A549 (cell line): ENCODE measurements around the gene PRDM9.

Experiments
- EP300 ChIP-seq, 2 experiments: fragments of >200 bp; sonication (Bioruptor Twin); formaldehyde crosslinking; IDR thresholded peaks; 2 replicates in 1 of 2; 3 replicates in 1 of 2; pipeline ENCODE4 v1.6.1; 2016 to 2017
- HDAC2 ChIP-seq: fragments of 200-600 bp; sonication (generic); IDR thresholded peaks from 2 replicates; pipeline ENCODE4 v1.6.1; 2016
- HOXA7 ChIP-seq: fragments of 250-450 bp; sonication (Bioruptor Pico); IDR thresholded peaks from 2 replicates; pipeline ENCODE4 v1.5.0; 2020; ENCODE audit warnings: mild to moderate bottlenecking, moderate library complexity
- JUNB ChIP-seq: fragments of >200 bp; sonication (Bioruptor Twin); formaldehyde crosslinking; IDR thresholded peaks from 2 replicates; pipeline ENCODE4 v1.6.1; 2016
- POLR2A ChIP-seq: IDR thresholded peaks from 2 replicates; pipeline ENCODE4 v1.6.1; 2012; ENCODE audit warnings: mild to moderate bottlenecking, low read length
- RAD21 ChIP-seq, 2 experiments: fragments of >200 bp in 1 of 2; sonication (Bioruptor Twin) in 1 of 2; formaldehyde crosslinking in 1 of 2; IDR thresholded peaks in 1 of 2; conservative IDR thresholded peaks in 1 of 2; 2 replicates in 1 of 2; 3 replicates in 1 of 2; pipeline ENCODE4 v1.6.1; 2012 to 2018; ENCODE audit warnings: inconsistent platforms in 1 of 2
- RFX5 ChIP-seq: fragments of 450-650 bp; IDR thresholded peaks from 2 replicates; pipeline ENCODE4 v1.7.1; 2014; ENCODE audit warnings: antibody characterized with exemption, mild to moderate bottlenecking, moderate library complexity
- RNF2 ChIP-seq: fragments of 200-600 bp; sonication (generic); IDR thresholded peaks from 2 replicates; pipeline ENCODE4 v1.6.1; 2016; ENCODE audit warnings: low read depth, mild to moderate bottlenecking, antibody characterized with exemption, moderate library complexity, borderline replicate concordance
- TF ChIP-seq, protein P1 (sequence below): fragments of >200 bp; sonication (Bioruptor Twin); formaldehyde crosslinking; IDR thresholded peaks from 3 replicates; pipeline ENCODE4 v1.5.1; 2016
- TF ChIP-seq, protein P2 (sequence below): fragments of 450-650 bp; IDR thresholded peaks from 2 replicates; pipeline ENCODE4 v1.6.1; 2014; ENCODE audit warnings: antibody characterized with exemption
- TF ChIP-seq, protein P3 (sequence below): fragments of 150-350 bp; IDR thresholded peaks from 2 replicates; pipeline ENCODE4 v1.6.1; 2014; ENCODE audit warnings: low read depth, mild to moderate bottlenecking, low read length

DNA sequence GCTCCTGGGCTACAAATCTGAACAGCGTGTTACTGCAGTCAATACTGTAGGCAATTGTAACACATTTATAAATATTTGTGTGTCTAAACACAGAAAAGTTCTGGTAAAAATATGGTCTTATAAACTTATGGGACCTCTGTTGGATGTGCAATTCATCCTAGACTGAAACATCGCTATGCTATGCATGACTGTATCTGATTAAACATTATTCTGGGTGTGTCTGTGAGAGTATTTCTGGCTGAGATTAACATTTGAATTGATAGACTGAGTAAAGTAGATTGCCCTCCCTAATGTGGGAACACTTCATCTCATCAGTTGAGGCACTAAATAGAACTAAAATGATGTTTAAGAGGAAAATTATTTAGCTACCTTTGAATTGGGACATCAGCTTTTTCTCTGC, 24.3 kb upstream of the PRDM9 start:
- TF ChIP-seq POLR2A (no peak), RAD21 (conservative IDR thresholded peaks at IDR 0.05 in 1 of 2, IDR thresholded peaks at IDR 0.05 in 1 of 2) (no peak), JUNB (no peak), RNF2 (no peak), HDAC2 (no peak), EP300 (IDR thresholded peaks at IDR 0.05) (no peak), RFX5 (no peak), HOXA7 (CRISPR knock-in tag) (no peak)
- TF ChIP-seq, protein P1, sequence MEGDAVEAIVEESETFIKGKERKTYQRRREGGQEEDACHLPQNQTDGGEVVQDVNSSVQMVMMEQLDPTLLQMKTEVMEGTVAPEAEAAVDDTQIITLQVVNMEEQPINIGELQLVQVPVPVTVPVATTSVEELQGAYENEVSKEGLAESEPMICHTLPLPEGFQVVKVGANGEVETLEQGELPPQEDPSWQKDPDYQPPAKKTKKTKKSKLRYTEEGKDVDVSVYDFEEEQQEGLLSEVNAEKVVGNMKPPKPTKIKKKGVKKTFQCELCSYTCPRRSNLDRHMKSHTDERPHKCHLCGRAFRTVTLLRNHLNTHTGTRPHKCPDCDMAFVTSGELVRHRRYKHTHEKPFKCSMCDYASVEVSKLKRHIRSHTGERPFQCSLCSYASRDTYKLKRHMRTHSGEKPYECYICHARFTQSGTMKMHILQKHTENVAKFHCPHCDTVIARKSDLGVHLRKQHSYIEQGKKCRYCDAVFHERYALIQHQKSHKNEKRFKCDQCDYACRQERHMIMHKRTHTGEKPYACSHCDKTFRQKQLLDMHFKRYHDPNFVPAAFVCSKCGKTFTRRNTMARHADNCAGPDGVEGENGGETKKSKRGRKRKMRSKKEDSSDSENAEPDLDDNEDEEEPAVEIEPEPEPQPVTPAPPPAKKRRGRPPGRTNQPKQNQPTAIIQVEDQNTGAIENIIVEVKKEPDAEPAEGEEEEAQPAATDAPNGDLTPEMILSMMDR, result no peak
- TF ChIP-seq, protein P2, sequence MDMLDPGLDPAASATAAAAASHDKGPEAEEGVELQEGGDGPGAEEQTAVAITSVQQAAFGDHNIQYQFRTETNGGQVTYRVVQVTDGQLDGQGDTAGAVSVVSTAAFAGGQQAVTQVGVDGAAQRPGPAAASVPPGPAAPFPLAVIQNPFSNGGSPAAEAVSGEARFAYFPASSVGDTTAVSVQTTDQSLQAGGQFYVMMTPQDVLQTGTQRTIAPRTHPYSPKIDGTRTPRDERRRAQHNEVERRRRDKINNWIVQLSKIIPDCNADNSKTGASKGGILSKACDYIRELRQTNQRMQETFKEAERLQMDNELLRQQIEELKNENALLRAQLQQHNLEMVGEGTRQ, result no peak
- TF ChIP-seq, protein P3, sequence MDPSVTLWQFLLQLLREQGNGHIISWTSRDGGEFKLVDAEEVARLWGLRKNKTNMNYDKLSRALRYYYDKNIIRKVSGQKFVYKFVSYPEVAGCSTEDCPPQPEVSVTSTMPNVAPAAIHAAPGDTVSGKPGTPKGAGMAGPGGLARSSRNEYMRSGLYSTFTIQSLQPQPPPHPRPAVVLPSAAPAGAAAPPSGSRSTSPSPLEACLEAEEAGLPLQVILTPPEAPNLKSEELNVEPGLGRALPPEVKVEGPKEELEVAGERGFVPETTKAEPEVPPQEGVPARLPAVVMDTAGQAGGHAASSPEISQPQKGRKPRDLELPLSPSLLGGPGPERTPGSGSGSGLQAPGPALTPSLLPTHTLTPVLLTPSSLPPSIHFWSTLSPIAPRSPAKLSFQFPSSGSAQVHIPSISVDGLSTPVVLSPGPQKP, result no peak
